CMK (cell line): ENCODE measurements around the gene SIX2.
"Not testable (repeated sequence)": the region's sequence is repeated elsewhere in the genome, so short reads cannot be mapped to it uniquely, and the experiment has no call there.

Experiments used
- DNase-seq: peaks from one replicate; pipeline ENCODE4 v3.0.0-alpha.2; 2010; ENCODE audit warnings: low read depth

The SIX2 gene

GRCh38 chr2:45009303-45009927 is at the start of gene SIX2:
Gene SIX2 (minus strand): TSS chr2:45009452. CDS start chr2:45009110, 342 bp downstream.
- DNase-seq: no peak

- DNase-seq: no peak
Measured at GRCh38 chr2:45055162-45055605, 45.9 kb upstream of the SIX2 start.

- DNase-seq: no peak
Measured at GRCh38 chr2:45053966-45054365, 44.7 kb upstream of the SIX2 start.

GRCh38 chr2:45052388-45052928 is 43.2 kb upstream of the SIX2 start:
- no peak for DNase-seq

GRCh38 chr2:45049569-45050336 is 40.5 kb upstream of the SIX2 start:
- no peak for DNase-seq

DNA sequence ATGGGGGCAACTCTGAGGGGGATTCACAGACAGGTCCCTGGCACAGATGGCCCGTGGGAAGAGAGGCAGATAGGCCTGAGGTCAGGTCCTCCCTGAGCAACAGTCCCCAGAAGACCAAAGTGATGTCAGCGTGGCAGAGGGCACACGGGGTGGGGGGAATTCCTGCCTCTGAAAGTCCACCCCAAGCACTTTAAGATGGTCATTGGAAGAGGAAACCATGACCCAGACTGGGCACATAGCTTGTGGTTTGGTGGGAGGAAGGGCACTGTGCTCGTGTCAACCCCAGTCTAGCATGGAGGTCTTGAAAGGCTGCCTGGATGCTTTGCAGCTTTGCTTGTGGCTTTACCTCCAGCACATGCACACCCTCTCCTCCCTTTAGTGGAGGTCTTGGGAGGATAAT is 38.0 kb upstream of the SIX2 start:
- DNase-seq: no peak

DNA sequence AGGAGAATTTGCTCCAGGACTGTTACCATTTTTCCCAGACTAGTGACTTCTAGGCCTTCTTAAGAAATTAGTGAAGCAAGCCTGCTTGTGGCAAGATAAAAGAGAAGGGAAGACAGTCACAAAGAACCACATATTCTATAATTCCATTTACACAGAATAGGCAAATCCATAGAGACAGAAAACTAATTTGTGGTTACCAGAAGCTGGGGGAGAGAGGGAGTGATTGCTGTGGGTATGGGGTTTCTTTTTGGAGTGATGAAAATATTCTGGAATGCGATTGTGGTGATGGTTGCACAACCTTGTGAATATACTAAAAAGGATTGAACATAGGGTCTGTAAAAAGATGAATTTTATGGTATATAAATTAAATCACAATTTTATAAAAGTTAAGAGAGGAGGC is 37.5 kb upstream of the SIX2 start:
- DNase-seq: no peak

- DNase-seq: no peak
Measured at GRCh38 chr2:45045706-45046105, 36.5 kb upstream of the SIX2 start.

DNA sequence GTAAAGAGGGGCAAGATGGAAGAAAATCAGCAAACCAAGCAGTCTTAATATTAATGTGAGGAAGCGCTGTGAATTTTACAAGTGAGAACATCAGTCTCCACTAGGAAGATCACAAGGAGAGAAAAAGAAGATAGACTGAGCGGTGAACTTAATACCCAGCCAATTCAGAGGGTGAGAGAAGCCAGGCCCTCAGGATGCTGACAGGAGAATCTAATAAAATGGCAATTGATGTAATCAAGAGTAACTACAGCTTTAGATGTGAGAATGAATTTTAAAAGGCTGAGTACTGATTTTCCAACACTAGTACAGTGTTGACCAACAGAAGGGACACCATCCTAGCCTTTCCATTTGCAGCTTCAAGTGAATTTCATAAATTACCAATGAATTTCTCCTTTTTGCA is 35.7 kb upstream of the SIX2 start:
- no peak for DNase-seq

DNA sequence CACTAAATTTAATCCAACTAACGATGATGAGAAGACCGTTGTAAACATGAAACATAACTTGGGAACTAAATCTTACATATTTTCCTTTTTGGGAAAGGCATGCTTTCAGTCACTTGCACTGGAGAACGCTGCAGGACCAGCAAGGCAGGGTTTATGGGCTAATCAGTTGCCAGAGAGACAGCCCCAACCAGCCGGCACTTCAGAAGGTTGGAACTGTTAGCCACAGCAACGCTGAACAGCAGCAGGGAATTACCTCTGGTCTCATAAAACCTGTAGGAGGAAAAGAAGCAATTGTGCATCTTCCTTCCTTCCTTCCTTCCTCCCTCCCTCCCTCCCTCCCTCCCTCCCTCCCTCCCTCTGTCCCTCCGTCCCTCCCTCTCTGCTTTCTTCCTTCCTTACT is 33.9 kb upstream of the SIX2 start:
- DNase-seq: no peak

DNA sequence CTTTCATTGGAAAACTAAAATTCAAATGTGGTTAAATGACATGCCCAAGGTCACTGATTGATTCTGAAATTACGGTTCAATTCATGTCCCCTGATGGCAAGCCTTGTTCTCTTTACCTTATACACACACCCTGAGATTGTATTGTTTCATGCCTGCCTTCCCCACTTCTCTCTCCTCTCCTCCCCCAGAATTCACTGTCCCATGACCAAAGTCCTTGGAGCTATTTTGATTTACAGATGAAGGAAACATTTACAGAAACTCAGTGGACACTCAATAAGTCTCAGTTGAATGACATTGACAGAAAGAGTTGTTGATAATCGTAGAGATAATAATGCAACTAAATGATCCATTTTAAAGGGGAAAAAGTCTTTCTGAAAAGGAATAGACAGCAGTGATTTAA is 33.1 kb upstream of the SIX2 start:
- DNase-seq: no peak

DNA sequence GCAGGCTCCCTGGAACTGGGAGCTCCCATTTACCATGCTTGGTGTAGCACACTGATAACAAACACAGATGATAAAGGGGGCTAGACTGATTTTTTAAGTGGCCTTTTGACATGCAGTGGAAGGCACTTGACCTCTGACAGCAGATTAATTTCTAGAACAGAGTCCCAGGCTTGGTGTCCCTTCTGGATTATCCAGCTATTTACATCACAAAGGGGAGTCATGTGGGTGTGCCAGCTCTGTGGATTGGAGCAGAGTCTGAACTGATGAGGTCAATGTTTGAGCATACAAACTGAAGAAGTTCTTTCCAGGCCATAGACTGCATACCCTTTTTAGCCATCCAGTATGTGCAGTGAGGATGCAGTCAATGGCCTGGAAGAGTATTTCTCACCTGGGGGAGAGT is 31.5 kb upstream of the SIX2 start:
- DNase-seq: no peak

- DNase-seq: not testable (repeated sequence)
Measured at GRCh38 chr2:45039804-45040203, 30.6 kb upstream of the SIX2 start.

DNA sequence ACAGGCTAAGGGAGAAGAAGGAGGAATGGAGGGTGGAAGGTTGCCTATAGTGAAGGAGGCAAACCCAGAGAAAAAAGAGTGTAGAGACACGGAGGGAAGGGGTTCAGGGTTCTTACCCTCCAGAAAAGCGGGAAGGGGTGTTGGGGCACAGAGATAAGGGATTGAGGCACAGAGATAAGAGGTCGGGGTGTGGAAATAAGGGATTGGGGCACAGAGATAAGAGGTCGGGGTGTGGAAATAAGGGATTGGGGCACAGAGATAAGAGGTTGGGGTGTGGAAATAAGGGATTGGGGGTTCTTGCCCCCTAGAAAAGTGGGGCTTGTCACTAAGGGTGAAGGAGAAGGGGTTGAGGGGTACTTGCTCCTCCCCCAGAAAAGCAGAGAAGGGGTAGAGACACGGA is 29.6 kb upstream of the SIX2 start:
- not testable (repeated sequence) for DNase-seq

GRCh38 chr2:45033302-45033701 is 24.1 kb upstream of the SIX2 start:
- DNase-seq: no peak

GRCh38 chr2:45031028-45031427 is 21.8 kb upstream of the SIX2 start:
- DNase-seq: no peak

- no peak for DNase-seq
Measured at GRCh38 chr2:45030553-45030952, 21.3 kb upstream of the SIX2 start.

DNA sequence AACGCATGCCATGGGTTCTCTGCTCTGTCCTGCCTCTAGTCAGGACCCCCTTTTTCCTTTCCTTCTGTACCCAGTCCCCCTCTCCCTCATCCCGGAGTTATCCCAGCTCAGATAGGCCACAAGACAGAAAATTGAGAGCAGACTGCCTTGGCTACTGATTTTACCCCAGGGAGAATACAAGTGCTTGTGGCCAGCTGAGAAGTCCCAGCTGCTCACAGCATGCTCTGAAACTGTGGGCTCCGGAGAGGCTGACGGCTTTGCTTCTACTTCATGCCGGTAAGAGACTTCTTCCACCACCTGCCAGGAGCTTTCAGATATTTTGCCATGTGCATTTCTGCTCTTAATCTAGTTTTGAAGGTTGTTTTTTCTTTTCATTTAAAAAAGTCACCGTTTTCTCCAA is 20.0 kb upstream of the SIX2 start:
- DNase-seq: no peak

- no peak for DNase-seq
Measured at GRCh38 chr2:45028276-45028675, 19.0 kb upstream of the SIX2 start.

DNA sequence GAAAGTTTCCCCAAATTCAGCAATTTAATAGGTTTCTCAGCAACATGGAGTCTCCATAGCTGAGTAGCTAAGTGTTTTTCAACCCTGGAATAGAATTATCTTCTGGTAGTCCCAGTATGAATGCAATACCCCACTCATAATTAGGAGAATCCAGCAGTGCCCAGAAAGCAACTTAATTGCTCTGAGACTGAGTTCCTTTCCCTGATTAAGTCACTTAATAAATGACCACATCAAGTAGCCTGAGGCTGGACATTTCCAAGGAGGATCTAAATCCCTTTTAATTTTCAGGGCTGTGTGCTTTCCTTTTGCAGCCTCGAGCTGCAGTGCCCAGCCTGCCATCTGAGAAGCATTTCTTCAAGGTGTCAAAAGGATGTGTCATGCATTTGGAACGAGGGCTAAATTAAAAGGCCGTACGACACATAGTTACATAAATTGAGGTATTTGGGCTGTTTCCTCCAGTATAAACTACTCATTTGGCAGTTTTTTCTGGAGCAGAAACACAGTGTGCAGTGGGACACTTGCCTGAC is 17.7 kb upstream of the SIX2 start:
- no peak for DNase-seq

- no peak for DNase-seq
Measured at GRCh38 chr2:45024600-45025291, 15.5 kb upstream of the SIX2 start.

DNA sequence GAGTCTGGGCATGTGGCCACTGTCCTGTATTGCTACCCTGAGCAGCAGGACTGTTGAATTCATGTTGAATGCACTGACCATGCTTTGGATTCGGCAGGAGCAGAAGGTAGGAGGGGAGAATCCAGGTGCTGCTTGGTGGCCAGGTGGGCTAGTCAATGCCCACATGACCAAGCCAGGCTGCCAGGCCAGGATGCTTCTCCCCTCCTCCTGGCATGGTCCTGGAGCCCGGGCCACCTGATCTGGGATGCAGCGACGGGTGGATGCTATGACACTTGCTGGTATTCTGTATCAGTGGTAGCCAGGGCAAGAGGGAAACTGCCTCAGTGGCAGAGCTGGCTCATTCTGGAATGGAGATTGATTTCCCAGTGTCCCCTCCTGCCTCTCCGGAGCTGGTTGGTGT is 14.8 kb upstream of the SIX2 start:
- no peak for DNase-seq

DNA sequence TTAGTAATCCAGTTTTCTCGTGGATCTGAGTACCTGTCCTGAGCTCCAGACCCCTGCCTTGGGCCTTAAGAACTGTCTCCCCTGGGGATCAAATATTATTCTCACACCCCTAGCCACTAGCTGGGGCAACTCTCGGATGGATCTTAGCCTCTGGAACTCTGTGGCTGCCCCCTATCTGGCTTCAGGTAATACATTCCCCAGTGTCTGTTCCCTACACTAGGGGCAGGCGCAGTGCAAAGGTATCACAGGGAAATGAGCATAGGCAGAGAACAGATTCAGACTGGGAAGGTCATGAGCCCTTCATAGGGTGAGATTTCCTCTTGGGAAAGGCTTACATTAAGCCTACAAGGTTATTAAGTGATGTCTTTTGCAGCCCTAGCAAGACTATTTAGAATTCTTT is 11.2 kb upstream of the SIX2 start:
- DNase-seq: no peak
